WTC11 (cell line): ENCODE data around the gene NTF3. TPM values are rescaled to one million over a fixed set of nuclear protein-coding genes. Genes with fewer than 3 reads are reported as not detected.

Experiments used
- ATAC-seq: fragments of 200-7000 bp; cut with Tn5 transposase; 2 replicates; pipeline ENCODE4 v1.10.0; 2021; ENCODE audit warnings: mild to moderate bottlenecking, moderate library complexity
- CTCF ChIA-PET: fragments of 300-600 bp; sonication (Branson Sonifier 250); formaldehyde crosslinking; loops from one replicate; lab custom pipeline; 2021; ENCODE audit warnings: antibody characterized with exemption; lab: Charles Lee
- POLR2A ChIA-PET: fragments of 350-600 bp; sonication (Branson Sonifier 250); formaldehyde crosslinking; loops from one replicate; lab custom pipeline; 2021; ENCODE audit warnings: antibody characterized with exemption; lab: Charles Lee
- DNase-seq: peaks from one replicate; pipeline ENCODE4 v3.0.0; 2021; ENCODE audit warnings: low spot score
- H3K27ac Mint-ChIP-seq: 2 replicates; pipeline ENCODE4 v1.8.0; 2021; ENCODE audit warnings: mixed read lengths
- H3K27me3 Mint-ChIP-seq: 2 replicates; pipeline ENCODE4 v1.8.0; 2021; ENCODE audit warnings: low read depth, mild to moderate bottlenecking, moderate library complexity, mixed read lengths
- H3K36me3 Mint-ChIP-seq: 2 replicates; pipeline ENCODE4 v1.8.0; 2021; ENCODE audit warnings: mixed read lengths
- H3K4me1 Mint-ChIP-seq: 2 replicates; pipeline ENCODE4 v1.8.0; 2022; ENCODE audit warnings: mixed read lengths
- H3K4me3 Mint-ChIP-seq: 2 replicates; pipeline ENCODE4 v1.8.0; 2021; ENCODE audit warnings: mild to moderate bottlenecking, moderate library complexity, mixed read lengths
- H3K9me3 Mint-ChIP-seq: 2 replicates; pipeline ENCODE4 v1.8.0; 2021; ENCODE audit warnings: mixed read lengths
- AR ChIP-seq: fragments of 250-450 bp; sonication (Bioruptor Pico); IDR thresholded peaks from 2 replicates; pipeline ENCODE4 v1.9.0; 2021; ENCODE audit warnings: mild to moderate bottlenecking
- EMX1 ChIP-seq: fragments of 250-450 bp; sonication (Bioruptor Pico); IDR thresholded peaks from 2 replicates; pipeline ENCODE4 v1.8.0; 2021; ENCODE audit warnings: mild to moderate bottlenecking
- FOXP1 ChIP-seq: sonication (generic); formaldehyde crosslinking; IDR thresholded peaks from 2 replicates; pipeline ENCODE4 v1.8.0; 2022; ENCODE audit warnings: missing genetic modification reagents, mild to moderate bottlenecking, moderate library complexity, borderline replicate concordance
- HMGXB4 ChIP-seq: sonication (generic); formaldehyde crosslinking; IDR thresholded peaks from 2 replicates; pipeline ENCODE4 v1.8.1; 2023; ENCODE audit warnings: mild to moderate bottlenecking, moderate library complexity, missing genetic modification reagents
- IRF2 ChIP-seq: sonication (generic); formaldehyde crosslinking; IDR thresholded peaks from 2 replicates; pipeline ENCODE4 v1.8.0; 2022; ENCODE audit warnings: low read depth, missing genetic modification reagents, borderline replicate concordance
- MYBL2 ChIP-seq: sonication (generic); formaldehyde crosslinking; IDR thresholded peaks from 2 replicates; pipeline ENCODE4 v1.8.1; 2023; ENCODE audit warnings: mild to moderate bottlenecking, moderate library complexity, missing genetic modification reagents
- OVOL2 ChIP-seq: fragments of 250-450 bp; sonication (Bioruptor Pico); IDR thresholded peaks from 2 replicates; pipeline ENCODE4 v1.9.0; 2021; ENCODE audit warnings: mild to moderate bottlenecking, borderline replicate concordance
- PRDM15 ChIP-seq: sonication (generic); formaldehyde crosslinking; IDR thresholded peaks from 2 replicates; pipeline ENCODE4 v1.8.0; 2022; ENCODE audit warnings: missing genetic modification reagents
- RORB ChIP-seq: fragments of 250-450 bp; sonication (Bioruptor Pico); IDR thresholded peaks from 2 replicates; pipeline ENCODE4 v1.9.0; 2021; ENCODE audit warnings: mild to moderate bottlenecking
- SMAD4 ChIP-seq: sonication (generic); formaldehyde crosslinking; IDR thresholded peaks from 2 replicates; pipeline ENCODE4 v1.8.0; 2022; ENCODE audit warnings: mild to moderate bottlenecking, missing genetic modification reagents
- USF2 ChIP-seq: sonication (generic); formaldehyde crosslinking; IDR thresholded peaks from 2 replicates; pipeline ENCODE4 v1.8.1; 2023; ENCODE audit warnings: mild to moderate bottlenecking, missing genetic modification reagents, moderate library complexity
- ZNF121 ChIP-seq: sonication (generic); formaldehyde crosslinking; IDR thresholded peaks from 2 replicates; pipeline ENCODE4 v1.8.0; 2023; ENCODE audit warnings: missing genetic modification reagents
- ZNF232 ChIP-seq: sonication (generic); formaldehyde crosslinking; IDR thresholded peaks from 2 replicates; pipeline ENCODE4 v1.8.0; 2022; ENCODE audit warnings: mild to moderate bottlenecking, missing genetic modification reagents
- ZNF423 ChIP-seq: fragments of 250-450 bp; sonication (Bioruptor Pico); IDR thresholded peaks from 2 replicates; pipeline ENCODE4 v2.1.2; 2022; ENCODE audit warnings: mild to moderate bottlenecking, moderate library complexity
- ZSCAN18 ChIP-seq: fragments of 250-450 bp; sonication (Bioruptor Pico); IDR thresholded peaks from 2 replicates; pipeline ENCODE4 v2.1.2; 2022; ENCODE audit warnings: mild to moderate bottlenecking, moderate library complexity
- total RNA-seq: library from RNA; stranded (reverse); gene quantifications from 3 replicates; pipeline ENCODE4 v1.2.3, GENCODE V29; 2021

Gene NTF3
- total RNA-seq, 1 experiment from 2014 or later = 1.3 TPM

GRCh38 chr12:5478081-5478706, 46.3 kb downstream of the NTF3 start:
- H3K4me3 Mint-ChIP-seq = no peak overlapping the region
- peaks cover 10% of the 10 kb centered on the region for H3K27me3 Mint-ChIP-seq
- no peak for DNase-seq

GRCh38 chr12:5479761-5480160, 47.9 kb downstream of the NTF3 start:
- CTCF ChIA-PET = interaction anchor here (0.6 to 1.5 kb wide), 6 partner anchors 50 to 419 kb away, joined by 3 to 5 read pairs (median 3); no protein-coding TSS in a partner anchor
- ATAC-seq (peak; percentile 30), DNase-seq (no peak)
- POLR2A ChIA-PET = interaction anchor here (0.6 kb wide), 1 partner anchor 9 kb away, joined by 3 read pairs; no protein-coding TSS in a partner anchor
- Mint-ChIP-seq H3K27ac (no peak overlapping the region; the same call in 1 of the 2 replicates), H3K4me1 (peaks cover 20% of the 10 kb centered on the region), H3K36me3 (no peaks in the 10 kb centered on the region), H3K27me3 (peaks cover 10% of the 10 kb centered on the region), H3K9me3 (no peaks in the 10 kb centered on the region), H3K4me3 (no peak overlapping the region; the same call in 1 of the 2 replicates)
- TF ChIP-seq ZNF121 = no peak
- TF ChIP-seq ZSCAN18 (CRISPR knock-in tag) = no peak
- no peak for TF ChIP-seq MYBL2 (CRISPR knock-in tag)
- TF ChIP-seq EMX1 (CRISPR knock-in tag) = no peak
- no peak for TF ChIP-seq ZNF423
- TF ChIP-seq RORB (CRISPR knock-in tag) = no peak

More at GRCh38 chr12:5478081-5478706, 46.3 kb downstream of the NTF3 start:
- Mint-ChIP-seq H3K9me3 (no peaks in the 10 kb centered on the region), H3K4me1 (peaks cover 31% of the 10 kb centered on the region), H3K36me3 (no peaks in the 10 kb centered on the region), H3K27ac (no peak overlapping the region)
- POLR2A ChIA-PET = interaction anchor here (1.1 to 1.2 kb wide), 2 partner anchors 13 to 48 kb away, joined by 3 to 4 read pairs; no protein-coding TSS in a partner anchor
- CTCF ChIA-PET = interaction anchor here (1.3 kb wide), 1 partner anchor 171 kb away, joined by 3 read pairs; no protein-coding TSS in a partner anchor
- TF ChIP-seq OVOL2 = no peak
- 0 out of 2 replicates have a peak, but pooled peaks have one; percentile 22 for TF ChIP-seq USF2 (CRISPR knock-in tag)
- ATAC-seq = no peak

GRCh38 chr12:5480218-5480937, 48.5 kb downstream of the NTF3 start:
- H3K4me1 Mint-ChIP-seq = peaks cover 20% of the 10 kb centered on the region
- H3K9me3 Mint-ChIP-seq = no peaks in the 10 kb centered on the region
- H3K27me3 Mint-ChIP-seq = peaks cover 10% of the 10 kb centered on the region
- ATAC-seq (peak; percentile 77), DNase-seq (peak; percentile 54)
- POLR2A ChIA-PET = interaction anchor here (0.6 kb wide), 2 partner anchors 52 to 481 kb away, joined by 3 to 4 read pairs; no protein-coding TSS in a partner anchor
- H3K27ac Mint-ChIP-seq = peak overlapping the region; percentile 51; the same call in 1 of the 2 replicates
- CTCF ChIA-PET = interaction anchor here (0.6 to 1.5 kb wide), 7 partner anchors 31 to 448 kb away, joined by 3 to 5 read pairs (median 4); no protein-coding TSS in a partner anchor
- no peaks in the 10 kb centered on the region for H3K36me3 Mint-ChIP-seq
- H3K4me3 Mint-ChIP-seq = no peak overlapping the region; the same call in 1 of the 2 replicates
- TF ChIP-seq SMAD4 (CRISPR knock-in tag) (no peak), AR (CRISPR knock-in tag) (no peak), HMGXB4 (CRISPR knock-in tag) (no peak), ZNF232 (CRISPR knock-in tag) (no peak), PRDM15 (no peak), IRF2 (CRISPR knock-in tag) (no peak), FOXP1 (CRISPR knock-in tag) (no peak)
